ENCODE results near the gene TEDDM1.

Gene TEDDM1

DNA sequence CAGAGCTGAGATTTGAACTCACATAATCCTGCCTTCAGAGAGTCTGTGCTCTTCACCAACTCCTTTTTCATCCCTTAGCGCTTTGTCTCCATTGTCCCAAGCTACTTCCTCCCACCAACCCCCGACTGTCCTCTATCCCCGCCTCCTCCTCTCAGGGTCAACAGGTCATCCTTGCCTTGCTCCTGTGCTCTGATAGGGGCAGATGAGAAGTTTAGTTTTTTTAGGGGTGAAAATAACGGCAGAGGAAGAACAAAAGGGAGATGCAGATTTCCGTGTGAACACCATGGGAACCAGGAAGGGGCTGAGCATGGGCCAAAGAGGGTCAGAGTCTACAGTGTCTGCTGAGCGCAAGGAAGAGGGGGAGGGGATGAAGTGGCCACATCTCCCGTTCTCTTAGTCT is 40.8 kb downstream of the TEDDM1 start:
- Histone ChIP-seq H3K4ac (ENCODE audit: low read depth, low read length) (no peak overlapping the region), H3K4me3 (ENCODE audit: low read depth, low read length) (no peak overlapping the region), H3K79me2 (ENCODE audit: control insufficient read depth, insufficient read depth, low read length, poor library complexity) (no peaks in the 10 kb centered on the region), H3K14ac (ENCODE audit: low read length) (no peak overlapping the region), H3K9me3 (ENCODE audit: insufficient read depth, low read depth, low read length) (no peaks in the 10 kb centered on the region), H3K18ac (ENCODE audit: low read length) (no peak overlapping the region), H3K4me1 (ENCODE audit: control insufficient read depth in 1 of 2, insufficient read depth in 2 of 2, low read length in 2 of 2) (no peaks in the 10 kb centered on the region), H4K91ac (ENCODE audit: low read depth, low read length) (no peak overlapping the region), H3K27ac (ENCODE audit: low read depth, low read length) (no peak overlapping the region), H3K27me3 (ENCODE audit: insufficient read depth, low read length) (no peaks in the 10 kb centered on the region), H2BK5ac (ENCODE audit: low read depth, low read length, poor library complexity) (no peak overlapping the region), H3K4me2 (ENCODE audit: low read length) (no peak overlapping the region), H2BK12ac (ENCODE audit: low read length) (no peak overlapping the region), H3K36me3 (ENCODE audit: control insufficient read depth in 1 of 2, insufficient read depth in 2 of 2, low read length in 2 of 2) (no peaks in the 10 kb centered on the region), H2BK120ac (ENCODE audit: insufficient read depth, low read length, poor library complexity) (no peak overlapping the region), H3K23ac (ENCODE audit: low read length) (no peak overlapping the region), H2AFZ (ENCODE audit: insufficient read depth, low read length, poor library complexity) (no peak overlapping the region), H3K79me1 (ENCODE audit: low read length) (no peaks in the 10 kb centered on the region), H4K12ac (ENCODE audit: low read depth, low read length) (no peak overlapping the region), H2AK5ac (ENCODE audit: low read length) (no peak overlapping the region), H3K9ac (ENCODE audit: low read length) (no peak overlapping the region), H4K8ac (ENCODE audit: low read depth, low read length) (no peak overlapping the region)
- no CpG with 5 or more reads among the region's 7 CpGs for WGBS (ENCODE audit: extremely low coverage, insufficient coverage, insufficient read length)
- no peak for DNase-seq

GRCh38 chr1:182357913-182358312 is 42.6 kb downstream of the TEDDM1 start:
- no peak overlapping the region for H2BK5ac ChIP-seq (ENCODE audit: low read depth, low read length, poor library complexity)
- no peak overlapping the region for H2BK120ac ChIP-seq (ENCODE audit: insufficient read depth, low read length, poor library complexity)
- H4K8ac ChIP-seq (ENCODE audit: low read depth, low read length), result no peak overlapping the region
- no peaks in the 10 kb centered on the region for H3K4me1 ChIP-seq (ENCODE audit: control insufficient read depth in 1 of 2, insufficient read depth in 2 of 2, low read length in 2 of 2)
- no peak overlapping the region for H2AK5ac ChIP-seq (ENCODE audit: low read length)
- no peak overlapping the region for H3K4me2 ChIP-seq (ENCODE audit: low read length)
- no CpG with 5 or more reads among the region's 4 CpGs for WGBS (ENCODE audit: extremely low coverage, insufficient coverage, insufficient read length)
- no peak overlapping the region for H2BK12ac ChIP-seq (ENCODE audit: low read length)
- H4K12ac ChIP-seq (ENCODE audit: low read depth, low read length), result no peak overlapping the region
- no peak overlapping the region for H3K23ac ChIP-seq (ENCODE audit: low read length)
- H2AFZ ChIP-seq (ENCODE audit: insufficient read depth, low read length, poor library complexity), result no peak overlapping the region
- no peak overlapping the region for H3K14ac ChIP-seq (ENCODE audit: low read length)
- no peaks in the 10 kb centered on the region for H3K9me3 ChIP-seq (ENCODE audit: insufficient read depth, low read depth, low read length)
- H3K79me1 ChIP-seq (ENCODE audit: low read length), result no peaks in the 10 kb centered on the region
- H3K4ac ChIP-seq (ENCODE audit: low read depth, low read length), result no peak overlapping the region
- DNase-seq, result no peak
- H3K27ac ChIP-seq (ENCODE audit: low read depth, low read length), result no peak overlapping the region
- no peak overlapping the region for H3K4me3 ChIP-seq (ENCODE audit: low read depth, low read length)
- no peaks in the 10 kb centered on the region for H3K79me2 ChIP-seq (ENCODE audit: control insufficient read depth, insufficient read depth, low read length, poor library complexity)
- no peaks in the 10 kb centered on the region for H3K27me3 ChIP-seq (ENCODE audit: insufficient read depth, low read length)
- H3K18ac ChIP-seq (ENCODE audit: low read length), result no peak overlapping the region
- H4K91ac ChIP-seq (ENCODE audit: low read depth, low read length), result no peak overlapping the region
- peak overlapping the region; percentile 19 for H3K9ac ChIP-seq (ENCODE audit: low read length)
- no peaks in the 10 kb centered on the region for H3K36me3 ChIP-seq (ENCODE audit: control insufficient read depth in 1 of 2, insufficient read depth in 2 of 2, low read length in 2 of 2)

DNA sequence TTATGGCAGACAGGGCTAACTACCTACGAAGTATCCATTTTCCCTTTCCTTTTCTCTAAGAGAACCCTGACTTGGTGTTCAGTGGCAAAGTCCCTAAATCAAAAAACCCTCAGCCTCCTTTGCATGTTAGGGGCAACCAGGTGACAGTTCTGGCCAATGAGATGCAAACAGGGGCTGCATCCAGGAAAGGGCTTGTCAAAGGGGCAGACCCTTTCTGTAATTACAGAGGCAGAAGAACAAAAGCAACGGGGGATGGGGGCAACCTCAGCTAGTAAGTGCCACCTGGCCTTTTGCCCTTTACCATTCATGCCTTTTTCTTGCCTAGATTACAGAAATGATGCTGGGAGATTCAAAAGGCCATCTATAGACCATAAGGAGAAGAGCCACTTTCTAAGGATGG is 43.3 kb downstream of the TEDDM1 start:
- Histone ChIP-seq H2AK5ac (ENCODE audit: low read length) (no peak overlapping the region), H3K4ac (ENCODE audit: low read depth, low read length) (no peak overlapping the region), H4K8ac (ENCODE audit: low read depth, low read length) (no peak overlapping the region), H2BK5ac (ENCODE audit: low read depth, low read length, poor library complexity) (no peak overlapping the region), H2AFZ (ENCODE audit: insufficient read depth, low read length, poor library complexity) (no peak overlapping the region), H3K27ac (ENCODE audit: low read depth, low read length) (no peak overlapping the region), H4K91ac (ENCODE audit: low read depth, low read length) (no peak overlapping the region), H4K12ac (ENCODE audit: low read depth, low read length) (no peak overlapping the region), H3K18ac (ENCODE audit: low read length) (no peak overlapping the region), H3K9ac (ENCODE audit: low read length) (no peak overlapping the region), H3K4me1 (ENCODE audit: control insufficient read depth in 1 of 2, insufficient read depth in 2 of 2, low read length in 2 of 2) (no peaks in the 10 kb centered on the region), H2BK120ac (ENCODE audit: insufficient read depth, low read length, poor library complexity) (no peak overlapping the region), H3K4me3 (ENCODE audit: low read depth, low read length) (no peak overlapping the region), H3K9me3 (ENCODE audit: insufficient read depth, low read depth, low read length) (no peaks in the 10 kb centered on the region), H3K14ac (ENCODE audit: low read length) (no peak overlapping the region), H2BK12ac (ENCODE audit: low read length) (no peak overlapping the region), H3K4me2 (ENCODE audit: low read length) (no peak overlapping the region), H3K36me3 (ENCODE audit: control insufficient read depth in 1 of 2, insufficient read depth in 2 of 2, low read length in 2 of 2) (no peaks in the 10 kb centered on the region), H3K79me1 (ENCODE audit: low read length) (no peaks in the 10 kb centered on the region), H3K79me2 (ENCODE audit: control insufficient read depth, insufficient read depth, low read length, poor library complexity) (no peaks in the 10 kb centered on the region), H3K27me3 (ENCODE audit: insufficient read depth, low read length) (no peaks in the 10 kb centered on the region), H3K23ac (ENCODE audit: low read length) (no peak overlapping the region)
- WGBS (ENCODE audit: extremely low coverage, insufficient coverage, insufficient read length), result no CpG with 5 or more reads among the region's 2 CpGs
- DNase-seq, result no peak

GRCh38 chr1:182355723-182356098 is 44.8 kb downstream of the TEDDM1 start:
- Histone ChIP-seq H3K9me3 (ENCODE audit: insufficient read depth, low read depth, low read length) (no peaks in the 10 kb centered on the region), H3K9ac (ENCODE audit: low read length) (no peak overlapping the region), H3K4me2 (ENCODE audit: low read length) (no peak overlapping the region), H3K18ac (ENCODE audit: low read length) (no peak overlapping the region), H3K14ac (ENCODE audit: low read length) (no peak overlapping the region), H3K79me2 (ENCODE audit: control insufficient read depth, insufficient read depth, low read length, poor library complexity) (no peaks in the 10 kb centered on the region), H3K36me3 (ENCODE audit: control insufficient read depth in 1 of 2, insufficient read depth in 2 of 2, low read length in 2 of 2) (no peaks in the 10 kb centered on the region), H3K4ac (ENCODE audit: low read depth, low read length) (no peak overlapping the region), H3K79me1 (ENCODE audit: low read length) (no peaks in the 10 kb centered on the region), H3K23ac (ENCODE audit: low read length) (no peak overlapping the region), H2BK120ac (ENCODE audit: insufficient read depth, low read length, poor library complexity) (no peak overlapping the region), H2BK12ac (ENCODE audit: low read length) (no peak overlapping the region), H3K27ac (ENCODE audit: low read depth, low read length) (no peak overlapping the region), H2AFZ (ENCODE audit: insufficient read depth, low read length, poor library complexity) (no peak overlapping the region), H4K91ac (ENCODE audit: low read depth, low read length) (no peak overlapping the region), H3K27me3 (ENCODE audit: insufficient read depth, low read length) (no peaks in the 10 kb centered on the region), H3K4me1 (ENCODE audit: control insufficient read depth in 1 of 2, insufficient read depth in 2 of 2, low read length in 2 of 2) (no peaks in the 10 kb centered on the region), H4K12ac (ENCODE audit: low read depth, low read length) (no peak overlapping the region), H3K4me3 (ENCODE audit: low read depth, low read length) (no peak overlapping the region), H2BK5ac (ENCODE audit: low read depth, low read length, poor library complexity) (no peak overlapping the region), H2AK5ac (ENCODE audit: low read length) (no peak overlapping the region), H4K8ac (ENCODE audit: low read depth, low read length) (no peak overlapping the region)
- no peak for DNase-seq
- no CpG with 5 or more reads among the region's 2 CpGs for WGBS (ENCODE audit: extremely low coverage, insufficient coverage, insufficient read length)
